CD4-positive, alpha-beta T cell (primary cell): ENCODE measurements around the gene ZBTB20. TPM values are rescaled to one million over a fixed set of nuclear protein-coding genes. Genes with fewer than 3 reads are reported as not detected.

Source experiments
- ATAC-seq: fragments of 200-7000 bp; cut with Tn5 transposase; one replicate; pipeline ENCODE4 v1.10.0; 2022; ENCODE audit warnings: mild to moderate bottlenecking; ENCODE audit not compliant: poor library complexity
- CTCF ChIA-PET: fragments of 350-600 bp; sonication (Branson Sonifier 250); formaldehyde crosslinking; loops from one replicate; lab custom pipeline; 2021; ENCODE audit warnings: antibody characterized with exemption, inconsistent platforms; lab: Charles Lee
- POLR2A ChIA-PET: fragments of 350-600 bp; sonication (Branson Sonifier 250); formaldehyde crosslinking; loops from one replicate; lab custom pipeline; 2021; ENCODE audit warnings: antibody characterized with exemption, inconsistent platforms; lab: Charles Lee
- DNase-seq, 14 experiments: peaks; one replicate each; pipeline ENCODE4 v3.0.0-alpha.2; 2013 to 2020; ENCODE audit warnings: mixed read lengths in 2 of 14
- H3K27ac ChIP-seq, 2 donors: one replicate each; pipeline versions ENCODE4 v1.5.1 to v1.7.0; 2013; ENCODE audit warnings: low read length in 2 of 2, low read depth in 1 of 2, mild to moderate bottlenecking in 1 of 2
- H3K27me3 ChIP-seq, 2 experiments: 1 replicate in 1 of 2; 2 replicates in 1 of 2; pipeline versions ENCODE4 v1.6.1 to v1.7.0; 2013; ENCODE audit warnings: low read length in 2 of 2, control low read depth in 1 of 2, mild to moderate bottlenecking in 1 of 2, moderate library complexity in 1 of 2; ENCODE audit not compliant: insufficient read depth in 2 of 2, control insufficient read depth in 1 of 2
- H3K36me3 ChIP-seq: one replicate; pipeline ENCODE4 v1.6.1; 2013; ENCODE audit warnings: low read length, control low read depth; ENCODE audit not compliant: insufficient read depth
- H3K4me1 ChIP-seq: one replicate; pipeline ENCODE4 v1.6.1; 2013; ENCODE audit warnings: low read length, control low read depth; ENCODE audit not compliant: insufficient read depth
- H3K4me3 ChIP-seq: one replicate; pipeline ENCODE4 v1.5.1; 2013; ENCODE audit warnings: mild to moderate bottlenecking, low read length, moderate library complexity
- H3K9me3 ChIP-seq, 2 experiments: 1 replicate in 1 of 2; 2 replicates in 1 of 2; pipeline versions ENCODE4 v1.6.1 to v1.7.0; 2013; ENCODE audit warnings: low read length in 2 of 2, mild to moderate bottlenecking in 2 of 2, control low read depth in 1 of 2, moderate library complexity in 1 of 2; ENCODE audit not compliant: control insufficient read depth in 1 of 2, insufficient read depth in 1 of 2
- H3K27ac Mint-ChIP-seq: one replicate; pipeline ENCODE4 v1.8.0; 2020; ENCODE audit warnings: mixed read lengths
- H3K27me3 Mint-ChIP-seq: one replicate; pipeline ENCODE4 v1.8.0; 2021; ENCODE audit warnings: mixed read lengths
- H3K36me3 Mint-ChIP-seq: one replicate; pipeline ENCODE4 v1.8.0; 2021; ENCODE audit warnings: low read depth, mixed read lengths
- H3K4me1 Mint-ChIP-seq: one replicate; pipeline ENCODE4 v1.8.0; 2021; ENCODE audit warnings: low read depth, mixed read lengths
- H3K4me3 Mint-ChIP-seq: one replicate; pipeline ENCODE4 v1.8.0; 2020; ENCODE audit warnings: mild to moderate bottlenecking, mixed read lengths
- H3K9me3 Mint-ChIP-seq: one replicate; pipeline ENCODE4 v1.8.0; 2020; ENCODE audit warnings: mixed read lengths
- intact Hi-C, 2 experiments: fragments of 100-400 bp; cut with DNase I in 1 of 2; cut with micrococcal nuclease in 1 of 2; formaldehyde crosslinking; loops; one replicate each; pipeline versions ENCODE4 v1.15.1 to v1.9.0; 2023 to 2025; cut with DNase I, micrococcal nuclease
- total RNA-seq, 174 experiments: library from RNA in 2 of 174; stranded (reverse) in 2 of 174; gene quantifications; one replicate each; pipeline ENCODE4 v1.2.3 and lab custom pipeline; 2021 to 2026
- TF ChIP-seq, protein P1 (sequence below): fragments of 200-600 bp; IDR thresholded peaks from one replicate; pipeline ENCODE4 v1.8.0; 2022; ENCODE audit warnings: antibody characterized with exemption, mild to moderate bottlenecking

The ZBTB20 gene
- total RNA-seq, 2 experiments from 2014 or later, result 41.6 to 47.4 TPM

DNA sequence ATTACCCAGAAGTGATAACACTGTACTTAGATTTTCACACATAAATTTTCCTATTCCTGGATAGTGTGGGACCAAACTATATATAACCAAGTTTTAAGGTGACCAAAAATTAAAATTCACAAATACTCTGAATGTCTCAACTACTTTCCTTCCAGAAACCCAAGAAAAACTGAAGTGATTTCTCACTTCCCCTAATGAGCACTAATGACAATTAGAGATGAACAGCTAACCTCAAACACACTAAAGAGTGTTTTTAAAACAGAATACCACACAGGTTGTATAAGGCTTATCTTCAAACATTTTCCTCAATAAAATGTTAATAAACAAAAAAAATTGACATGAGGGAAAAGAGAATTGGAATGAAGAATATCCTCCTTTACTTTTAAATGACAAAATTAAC, 188.2 kb downstream of the ZBTB20 start:
- no peak for DNase-seq
- Histone ChIP-seq H3K27me3 (no peaks in the 10 kb centered on the region), H3K4me3 (no peak overlapping the region), H3K9me3 (peaks cover 0 to 14% of the 10 kb centered on the region in 2 experiments), H3K27ac (no peak overlapping the region), H3K4me1 (no peaks in the 10 kb centered on the region), H3K36me3 (no peaks in the 10 kb centered on the region)
- ATAC-seq, result no peak
- no peaks in the 10 kb centered on the region for H3K4me1 Mint-ChIP-seq
- peaks cover 14% of the 10 kb centered on the region for H3K9me3 Mint-ChIP-seq
- intact Hi-C loops, result no loop called here
- no peak overlapping the region for H3K27ac Mint-ChIP-seq
- CTCF ChIA-PET, result no interaction called here
- no peak overlapping the region for H3K4me3 Mint-ChIP-seq
- POLR2A ChIA-PET, result no interaction called here
- TF ChIP-seq, protein P1, sequence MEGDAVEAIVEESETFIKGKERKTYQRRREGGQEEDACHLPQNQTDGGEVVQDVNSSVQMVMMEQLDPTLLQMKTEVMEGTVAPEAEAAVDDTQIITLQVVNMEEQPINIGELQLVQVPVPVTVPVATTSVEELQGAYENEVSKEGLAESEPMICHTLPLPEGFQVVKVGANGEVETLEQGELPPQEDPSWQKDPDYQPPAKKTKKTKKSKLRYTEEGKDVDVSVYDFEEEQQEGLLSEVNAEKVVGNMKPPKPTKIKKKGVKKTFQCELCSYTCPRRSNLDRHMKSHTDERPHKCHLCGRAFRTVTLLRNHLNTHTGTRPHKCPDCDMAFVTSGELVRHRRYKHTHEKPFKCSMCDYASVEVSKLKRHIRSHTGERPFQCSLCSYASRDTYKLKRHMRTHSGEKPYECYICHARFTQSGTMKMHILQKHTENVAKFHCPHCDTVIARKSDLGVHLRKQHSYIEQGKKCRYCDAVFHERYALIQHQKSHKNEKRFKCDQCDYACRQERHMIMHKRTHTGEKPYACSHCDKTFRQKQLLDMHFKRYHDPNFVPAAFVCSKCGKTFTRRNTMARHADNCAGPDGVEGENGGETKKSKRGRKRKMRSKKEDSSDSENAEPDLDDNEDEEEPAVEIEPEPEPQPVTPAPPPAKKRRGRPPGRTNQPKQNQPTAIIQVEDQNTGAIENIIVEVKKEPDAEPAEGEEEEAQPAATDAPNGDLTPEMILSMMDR, result no peak
- no peaks in the 10 kb centered on the region for H3K27me3 Mint-ChIP-seq
- H3K36me3 Mint-ChIP-seq, result peaks cover 89% of the 10 kb centered on the region

GRCh38 chr3:114953800-114954199, 193.3 kb downstream of the ZBTB20 start:
- ChIA-PET CTCF (no interaction called here), POLR2A (no interaction called here)
- Histone ChIP-seq H3K4me3 (no peak overlapping the region), H3K27me3 (no peaks in the 10 kb centered on the region), H3K4me1 (no peaks in the 10 kb centered on the region), H3K9me3 (peaks cover 0 to 21% of the 10 kb centered on the region in 2 experiments), H3K36me3 (no peaks in the 10 kb centered on the region), H3K27ac (no peak overlapping the region)
- DNase-seq, result no peak
- TF ChIP-seq, protein P1, result no peak
- Mint-ChIP-seq H3K4me3 (no peak overlapping the region), H3K9me3 (peaks cover 20% of the 10 kb centered on the region), H3K4me1 (peaks cover 4% of the 10 kb centered on the region), H3K36me3 (peaks cover 87% of the 10 kb centered on the region), H3K27ac (no peak overlapping the region), H3K27me3 (no peaks in the 10 kb centered on the region)
- no peak for ATAC-seq
- intact Hi-C loops, result no loop called here

GRCh38 chr3:114953215-114953799, 193.8 kb downstream of the ZBTB20 start:
- no peak for DNase-seq
- ChIA-PET POLR2A (no interaction called here), CTCF (no interaction called here)
- no peaks in the 10 kb centered on the region for H3K4me1 ChIP-seq
- no peak overlapping the region for H3K4me3 ChIP-seq
- peaks cover 0 to 21% of the 10 kb centered on the region in 2 experiments for H3K9me3 ChIP-seq
- no peak overlapping the region for H3K27ac ChIP-seq
- no peak overlapping the region for H3K4me3 Mint-ChIP-seq
- ATAC-seq, result no peak
- no peaks in the 10 kb centered on the region for H3K27me3 ChIP-seq
- intact Hi-C loops, result no loop called here
- H3K36me3 ChIP-seq, result no peaks in the 10 kb centered on the region
- TF ChIP-seq, protein P1, result no peak
- H3K27me3 Mint-ChIP-seq, result no peaks in the 10 kb centered on the region
- peaks cover 82% of the 10 kb centered on the region for H3K36me3 Mint-ChIP-seq
- H3K9me3 Mint-ChIP-seq, result peaks cover 20% of the 10 kb centered on the region
- H3K4me1 Mint-ChIP-seq, result peaks cover 4% of the 10 kb centered on the region
- no peak overlapping the region for H3K27ac Mint-ChIP-seq
